Measurements from ENCODE around the gene MINDY2. TPM values are rescaled to one million over a fixed set of nuclear protein-coding genes. Genes with fewer than 3 reads are reported as not detected.

The MINDY2 gene
- total and polyA plus RNA-seq, 2 of the 8 experiments (the other 6 are each of a cell fraction or from before 2014, with no cell fraction given): 3.1 to 25.7 TPM

DNA sequence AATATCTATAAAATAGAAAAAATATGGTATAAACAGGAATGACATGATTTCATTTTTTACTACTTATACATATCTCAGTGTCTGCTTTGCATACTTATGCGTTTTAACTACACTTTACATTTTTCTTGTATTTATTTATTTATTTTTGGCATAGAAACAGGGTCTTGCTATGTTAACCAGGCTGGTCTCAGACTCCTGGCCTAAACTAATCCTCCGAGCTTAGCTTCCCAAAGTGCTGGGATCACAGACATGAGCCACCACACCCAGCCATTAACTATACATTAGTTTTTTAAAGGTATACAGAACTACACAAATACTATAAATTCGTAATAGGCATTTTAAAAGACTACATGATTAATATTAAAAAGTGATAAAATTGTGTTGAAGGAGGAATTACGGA lies 30.7 kb upstream of the MINDY2 start:
- Histone ChIP-seq H3K79me1 (ENCODE audit: low read depth, low read length) (no peaks in the 10 kb centered on the region; the same call in 1 of the 2 replicates), H3K27ac (ENCODE audit: low read depth, low read length) (no peak overlapping the region), H2AFZ (ENCODE audit: low read length) (no peak overlapping the region), H2BK5ac (ENCODE audit: low read depth, low read length) (no peak overlapping the region), H2AK5ac (ENCODE audit: low read depth, low read length) (no peak overlapping the region), H4K5ac (ENCODE audit: insufficient read length, low read depth, low read length) (no peak overlapping the region), H3K23ac (ENCODE audit: insufficient read length) (no peak overlapping the region), H2BK20ac (ENCODE audit: low read length) (no peak overlapping the region), H4K20me1 (replicated peaks in 1 of 2; ENCODE audit: control insufficient read depth in 1 of 2, insufficient read depth in 2 of 2, low read length in 2 of 2) (peaks cover 11 to 25% of the 10 kb centered on the region in 2 experiments), H3K27me3 (replicated peaks in 1 of 4; ENCODE audit: control insufficient read depth in 3 of 4, extremely low read depth in 1 of 4, insufficient read depth in 3 of 4, low read length in 3 of 4) (no peaks in the 10 kb centered on the region), H3K9me3 (ENCODE audit: insufficient read depth in 2 of 2, low read depth in 1 of 2, low read length in 1 of 2) (no peaks in the 10 kb centered on the region), H3K56ac (replicated peaks; ENCODE audit: insufficient read length, low read depth, low read length) (no peak overlapping the region), H3K4me3 (ENCODE audit: extremely low read depth in 1 of 4, insufficient read depth in 2 of 4, low read depth in 3 of 4, low read length in 4 of 4) (no peak overlapping the region), H3K36me3 (ENCODE audit: control insufficient read depth in 2 of 4, insufficient read depth in 4 of 4, low read length in 3 of 4) (no peaks in the 10 kb centered on the region), H3K4me1 (replicated peaks in 1 of 4; ENCODE audit: control insufficient read depth in 3 of 4, insufficient read depth in 4 of 4, low read length in 3 of 4) (peaks cover 2 to 7% (median 5%) of the 10 kb centered on the region in 4 experiments), H2BK15ac (ENCODE audit: low read length) (no peak overlapping the region), H3K79me2 (ENCODE audit: control insufficient read depth in 1 of 2, insufficient read depth in 2 of 2, low read length in 2 of 2) (peaks cover 13 to 95% of the 10 kb centered on the region in 2 experiments; a peak in 3 of 4 replicates), H3K4ac (replicated peaks; ENCODE audit: insufficient read length, low read depth, low read length) (no peak overlapping the region), H4K8ac (ENCODE audit: extremely low read depth, insufficient read depth, low read length) (no peak overlapping the region), H3K9ac (replicated peaks in 1 of 4; ENCODE audit: extremely low read depth in 1 of 4, low read depth in 3 of 4, low read length in 3 of 4) (no peak overlapping the region), H3K14ac (ENCODE audit: insufficient read length) (no peak overlapping the region), H2BK12ac (ENCODE audit: low read depth, low read length) (no peak overlapping the region), H3K18ac (ENCODE audit: extremely low read depth, low read length) (no peak overlapping the region), H2BK120ac (replicated peaks; ENCODE audit: low read depth, low read length) (no peak overlapping the region), H4K91ac (replicated peaks; ENCODE audit: insufficient read length, low read length) (no peak overlapping the region), H3K4me2 (ENCODE audit: insufficient read depth in 1 of 2, low read depth in 2 of 2, low read length in 2 of 2) (no peak overlapping the region), H3K23me2 (ENCODE audit: low read depth, low read length) (no peaks in the 10 kb centered on the region)
- FAIRE-seq (no peak), DNase-seq (ENCODE audit: low read depth in 1 of 2, low spot score in 2 of 2) (no peak)
- 86 to 100% methylated on average over 1 to 4 of the region's 4 CpGs for WGBS, 2 experiments (ENCODE audit: extremely low coverage in 1 of 2, insufficient coverage in 1 of 2, insufficient read length in 1 of 2, insufficient replicate concordance in 2 of 2, low coverage in 1 of 2, low lambda C conversion rate in 2 of 2, missing lambda C conversion rate in 1 of 2)
- TF ChIP-seq BCL11A (IDR thresholded peaks at IDR 0.05; ENCODE audit: low read depth in 2 of 2, low read length in 2 of 2): no peak
- no peak for TF ChIP-seq NRF1 (IDR thresholded peaks at IDR 0.05; ENCODE audit: low read depth, low read length)
- TF ChIP-seq EGR1 (IDR thresholded peaks at IDR 0.05; ENCODE audit: borderline replicate concordance, low read depth, low read length): no peak
- no peak for TF ChIP-seq ZNF274 (IDR thresholded peaks at IDR 0.05; ENCODE audit: borderline replicate concordance, extremely low read depth, low read length)
- TF ChIP-seq KDM5A (IDR thresholded peaks at IDR 0.05; ENCODE audit: low read length): no peak
- TF ChIP-seq SAP30 (IDR thresholded peaks at IDR 0.05; ENCODE audit: insufficient read depth, insufficient replicate concordance, low read length): no peak
- no peak for TF ChIP-seq RAD21 (IDR thresholded peaks at IDR 0.05 in 1 of 2, conservative IDR thresholded peaks at IDR 0.05 in 1 of 2; ENCODE audit: low read depth in 2 of 2, low read length in 2 of 2)
- TF ChIP-seq KDM4A (IDR thresholded peaks at IDR 0.05; ENCODE audit: low read depth, low read length, severe bottlenecking): no peak
- no peak for TF ChIP-seq GABPA (IDR thresholded peaks at IDR 0.05; ENCODE audit: borderline replicate concordance, insufficient read depth, low read length)
- no peak for TF ChIP-seq HDAC2 (IDR thresholded peaks at IDR 0.05; ENCODE audit: borderline replicate concordance in 1 of 2, low read depth in 2 of 2, low read length in 2 of 2)
- TF ChIP-seq, protein P1, sequence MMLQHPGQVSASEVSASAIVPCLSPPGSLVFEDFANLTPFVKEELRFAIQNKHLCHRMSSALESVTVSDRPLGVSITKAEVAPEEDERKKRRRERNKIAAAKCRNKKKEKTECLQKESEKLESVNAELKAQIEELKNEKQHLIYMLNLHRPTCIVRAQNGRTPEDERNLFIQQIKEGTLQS (IDR thresholded peaks at IDR 0.05; ENCODE audit: insufficient read depth, low read depth, low read length): no peak
- TF ChIP-seq GTF2F1 (IDR thresholded peaks at IDR 0.05; ENCODE audit: borderline replicate concordance, low read depth, low read length): no peak
- no peak for TF ChIP-seq CHD2 (IDR thresholded peaks at IDR 0.05; ENCODE audit: low read length)
- CTCF ChIA-PET (ENCODE audit: partially characterized antibody): no interaction called here
- POLR2A ChIA-PET (ENCODE audit: partially characterized antibody): interaction anchor here (2.2 kb wide), 1 partner anchor 9 kb away, joined by 10 read pairs; the partner anchor contains the start of gene ADAM10

Data from H1 (cell line).